Right renal cortex interstitium (tissue), 3 donors: Measurements from ENCODE around the gene FADS3. TPM values are rescaled to one million over a fixed set of nuclear protein-coding genes. Genes with fewer than 3 reads are reported as not detected.

Experiments used
- DNase-seq, 3 donors: peaks; one replicate each; pipeline ENCODE4 v3.0.0-alpha.2; 2013; ENCODE audit warnings: low read depth in 3 of 3, low spot score in 2 of 3
- polyA plus RNA-seq, 3 donors: library from polyadenylated mRNA; unstranded; fragments of 120-200 nt; gene quantifications; one replicate each; pipeline ENCODE4 v1.2.1, GENCODE V29; 2013; ENCODE audit not compliant: insufficient read length in 3 of 3

Gene FADS3, protein sequence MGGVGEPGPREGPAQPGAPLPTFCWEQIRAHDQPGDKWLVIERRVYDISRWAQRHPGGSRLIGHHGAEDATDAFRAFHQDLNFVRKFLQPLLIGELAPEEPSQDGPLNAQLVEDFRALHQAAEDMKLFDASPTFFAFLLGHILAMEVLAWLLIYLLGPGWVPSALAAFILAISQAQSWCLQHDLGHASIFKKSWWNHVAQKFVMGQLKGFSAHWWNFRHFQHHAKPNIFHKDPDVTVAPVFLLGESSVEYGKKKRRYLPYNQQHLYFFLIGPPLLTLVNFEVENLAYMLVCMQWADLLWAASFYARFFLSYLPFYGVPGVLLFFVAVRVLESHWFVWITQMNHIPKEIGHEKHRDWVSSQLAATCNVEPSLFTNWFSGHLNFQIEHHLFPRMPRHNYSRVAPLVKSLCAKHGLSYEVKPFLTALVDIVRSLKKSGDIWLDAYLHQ
- 10 to 100 TPM; 12.0 to 17.9 (median 15.4) TPM for polyA plus RNA-seq

DNA sequence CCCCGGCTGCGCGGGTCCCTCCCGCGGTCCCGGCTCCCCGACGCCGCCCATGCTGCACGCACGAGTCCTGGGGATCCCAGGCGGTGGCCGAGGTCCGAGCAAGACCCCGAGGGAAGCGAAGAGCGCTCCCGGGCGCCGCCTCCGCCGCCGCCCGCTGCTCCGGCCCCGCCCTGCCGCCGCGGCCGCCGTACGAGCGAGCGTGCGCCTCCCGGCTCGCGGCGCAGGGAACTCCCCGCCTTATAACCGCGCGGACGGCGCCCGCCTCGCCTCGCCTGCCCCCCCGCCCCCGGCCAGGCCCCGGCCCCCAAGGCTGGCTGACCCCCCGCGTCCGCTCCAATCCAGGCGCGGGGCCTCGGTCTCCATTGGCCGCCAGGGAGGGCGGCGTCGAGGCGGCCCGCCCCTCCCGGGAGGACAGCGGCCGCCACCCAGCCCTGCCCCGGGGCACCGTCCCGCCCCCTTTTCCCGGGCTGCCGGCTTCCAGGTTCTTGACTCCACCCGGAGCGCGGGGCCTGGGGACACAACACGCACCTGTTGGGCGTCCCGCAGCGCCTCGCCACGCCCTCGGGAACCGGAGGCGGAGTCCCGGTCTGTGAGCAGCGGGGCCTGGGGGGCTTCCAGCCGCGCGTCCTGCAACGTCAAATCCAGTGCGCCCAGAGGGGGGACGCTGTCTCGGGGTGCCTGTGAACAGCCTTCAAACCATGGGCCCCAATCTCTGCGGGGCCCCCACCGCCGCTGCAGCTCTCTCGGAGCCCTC, at the start of gene FADS3:
TSS of gene FADS3 (minus strand) at position 215 of the 754 bp plus-strand sequence. CDS start at position 51, 164 bp downstream.
- no peak for DNase-seq

- no peak for DNase-seq
Measured at GRCh38 chr11:61940466-61940865, 49.1 kb upstream of the FADS3 start.

- no peak for DNase-seq
Measured at GRCh38 chr11:61935861-61936260, 44.5 kb upstream of the FADS3 start.

DNA sequence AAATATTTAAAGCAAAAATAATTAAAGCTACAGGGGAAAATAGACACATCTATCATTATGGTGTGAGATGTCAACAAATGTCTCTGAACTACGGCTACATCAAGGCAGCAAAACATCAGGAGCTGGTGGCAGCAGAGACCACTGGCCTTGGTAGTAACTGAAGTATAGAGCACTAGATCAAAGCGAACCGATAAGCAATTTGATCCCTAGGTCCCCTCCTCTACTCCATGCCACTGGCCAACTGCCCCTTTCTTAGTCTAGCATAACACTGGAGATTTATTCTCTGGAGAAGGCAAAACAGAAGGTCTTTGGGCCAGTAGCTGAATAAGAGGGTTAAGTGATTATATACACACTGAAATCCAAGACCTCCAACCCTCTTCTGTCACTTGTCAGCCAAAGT, 39.6 kb upstream of the FADS3 start:
- DNase-seq, result no peak

DNA sequence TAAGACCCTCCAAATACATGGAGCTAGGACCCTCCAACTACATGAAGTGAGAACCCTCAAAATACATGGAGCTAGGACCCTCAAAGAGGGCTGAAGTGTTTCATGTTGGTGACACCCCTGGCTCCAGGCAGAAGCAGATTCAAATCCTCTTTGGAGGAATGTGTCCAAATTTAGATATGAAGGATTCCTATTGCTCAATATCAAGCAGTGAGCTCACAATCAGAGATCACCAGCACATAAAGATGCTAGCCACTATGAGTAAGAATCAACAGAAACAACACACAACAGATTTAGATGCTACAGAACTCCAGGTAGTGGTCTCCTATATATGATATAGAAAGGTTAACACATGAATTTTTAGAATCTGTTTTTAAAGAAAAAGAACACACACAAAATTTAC, 37.3 kb upstream of the FADS3 start:
- no peak for DNase-seq

DNA sequence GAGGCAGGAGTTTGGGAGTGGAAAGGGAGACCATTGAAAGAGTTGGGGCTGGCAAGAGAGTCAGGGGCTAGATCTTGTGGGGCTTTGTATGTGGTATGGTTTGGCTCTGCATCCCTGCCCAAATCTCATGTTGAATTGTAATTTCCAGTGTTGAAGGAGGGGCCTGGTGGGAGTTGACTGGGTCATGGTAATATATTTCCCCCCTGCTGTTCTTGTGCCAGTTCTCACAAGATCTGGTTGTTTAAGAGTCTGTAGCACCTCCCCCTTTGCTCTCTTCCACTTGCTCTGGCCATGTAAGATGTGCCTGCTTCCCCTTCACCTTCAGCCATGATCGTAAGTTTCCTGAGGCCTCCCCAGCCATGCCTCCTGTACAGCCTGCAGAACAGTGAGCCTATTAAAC, 36.2 kb upstream of the FADS3 start:
- DNase-seq, result no peak

GRCh38 chr11:61926235-61926634, 34.9 kb upstream of the FADS3 start:
- DNase-seq, result no peak

- no peak for DNase-seq
Measured at GRCh38 chr11:61925736-61926135, 34.4 kb upstream of the FADS3 start.

GRCh38 chr11:61924064-61924455, 32.7 kb upstream of the FADS3 start:
- DNase-seq, result no peak

GRCh38 chr11:61923166-61924063, 32.1 kb upstream of the FADS3 start:
- peak in 2 of 3 donors; percentile 67 to 76 for DNase-seq

GRCh38 chr11:61922539-61922938, 31.2 kb upstream of the FADS3 start:
- peak in 1 of 3 donors; percentile 61 for DNase-seq

DNA sequence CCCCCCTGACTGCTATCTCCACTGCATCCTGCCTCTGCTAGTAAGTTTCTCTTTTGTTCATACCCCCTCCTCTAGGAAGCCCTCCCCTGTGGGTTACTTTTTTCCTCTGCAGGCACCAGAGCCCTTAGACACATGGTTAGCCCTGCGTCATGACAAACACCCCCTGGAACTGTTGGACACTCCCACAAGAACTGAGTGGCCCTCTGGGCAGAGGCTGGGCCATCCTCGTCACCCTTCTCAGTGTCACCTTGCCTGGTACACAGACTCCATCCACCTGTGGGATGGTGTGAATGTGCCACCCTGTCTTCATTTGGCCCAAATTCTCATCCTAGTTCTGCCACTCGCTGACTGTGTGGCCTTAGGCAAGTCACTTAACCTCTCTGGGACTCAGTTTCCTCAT, 30.1 kb upstream of the FADS3 start:
- no peak for DNase-seq

GRCh38 chr11:61919705-61920631, 28.6 kb upstream of the FADS3 start:
- no peak for DNase-seq

GRCh38 chr11:61918938-61919704, 27.8 kb upstream of the FADS3 start:
- DNase-seq, result no peak

- DNase-seq, result no peak
Measured at GRCh38 chr11:61918251-61918937, 27.0 kb upstream of the FADS3 start.

DNA sequence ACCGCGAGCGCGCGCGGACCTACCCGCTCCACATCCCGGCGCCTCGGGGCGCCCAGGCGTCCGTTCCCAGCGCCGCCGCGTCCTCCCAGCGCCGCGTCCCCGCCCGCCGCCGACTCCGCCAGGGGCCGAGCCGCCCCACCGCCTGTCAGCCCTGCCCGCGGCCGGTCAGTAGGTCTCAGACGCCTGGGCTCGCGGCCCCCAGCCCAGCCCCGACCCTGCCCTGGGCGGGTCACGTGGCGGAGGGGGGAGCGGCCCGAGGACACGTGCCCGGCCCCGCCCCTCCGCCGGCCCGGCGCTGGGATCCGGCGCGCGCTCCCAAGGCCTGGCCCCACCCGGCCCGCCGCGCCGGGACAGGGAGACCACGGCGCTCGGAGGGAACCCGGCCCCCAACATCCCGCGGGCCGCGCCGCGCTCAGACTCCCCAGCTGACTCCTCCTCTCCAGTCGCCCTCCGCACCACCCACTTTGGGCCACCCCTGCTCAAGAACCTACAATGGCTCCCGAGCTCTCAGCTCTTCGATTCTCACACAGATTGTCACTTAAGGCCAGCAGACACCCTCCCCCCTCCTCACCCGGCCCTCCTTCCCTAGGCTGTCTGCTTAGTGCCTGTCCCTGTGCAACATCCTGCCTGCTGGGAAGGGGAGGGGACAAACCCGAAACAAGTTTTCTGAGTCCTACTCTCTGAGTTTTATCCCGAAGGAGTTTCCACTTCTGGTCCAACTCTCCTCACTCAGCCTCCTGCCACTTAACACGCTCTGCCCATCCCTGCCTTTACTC, 26.2 kb upstream of the FADS3 start, which contains the start of gene RAB3IL1:
TSS of gene RAB3IL1 (minus strand) at position 233 of the 776 bp plus-strand sequence. CDS start at position 34, 199 bp downstream.
- no peak for DNase-seq

GRCh38 chr11:61916737-61917333, 25.5 kb upstream of the FADS3 start:
- no peak for DNase-seq
